HCT116 (cell line): ENCODE data around the gene MSI2. TPM values are rescaled to one million over a fixed set of nuclear protein-coding genes. Genes with fewer than 3 reads are reported as not detected.

Source experiments
- ATAC-seq: fragments of 200-7000 bp; cut with Tn5 transposase; 2 replicates; pipeline ENCODE4 v1.9.1; 2020; ENCODE audit warnings: mild to moderate bottlenecking, moderate library complexity
- BruUV-seq: library from RNA; stranded (reverse); fragments of 400-500 nt; replicated peaks from 2 replicates; lab custom pipeline; 2021; lab: Mats Ljungman, UMichigan
- CTCF ChIA-PET: fragments of 300-600 bp; sonication (Branson Sonifier 250); formaldehyde crosslinking; loops from one replicate; lab custom pipeline; 2021; ENCODE audit warnings: antibody characterized with exemption; lab: Charles Lee
- POLR2A ChIA-PET: fragments of 300-600, 350-600 bp; sonication (Branson Sonifier 250); formaldehyde crosslinking; loops from one replicate; lab custom pipeline; 2021; ENCODE audit warnings: antibody characterized with exemption; lab: Charles Lee
- RAD21 ChIA-PET, 2 experiments: fragments of 300-600 bp; sonication (Branson Sonifier 250); formaldehyde crosslinking; loops; one replicate each; lab custom pipeline; 2023; ENCODE audit warnings: low total read pairs in 2 of 2; ENCODE audit not compliant: uncharacterized antibody in 2 of 2, unreplicated experiment in 2 of 2, low non-redundant PET in 1 of 2; lab: Charles Lee
- DNase-seq: peaks from one replicate; pipeline ENCODE4 v3.0.0-alpha.2; 2010; ENCODE audit warnings: low read depth, low spot score
- H2AFZ ChIP-seq: fragments of 200-600 bp; shearing (Covaris generic), sonication (generic); 2 replicates; pipeline ENCODE4 v1.6.1; 2017; ENCODE audit warnings: low read depth, mixed run types, mixed read lengths, antibody characterized with exemption, low read length; ENCODE audit not compliant: poor library complexity, severe bottlenecking
- H3K27ac ChIP-seq: 2 replicates; pipeline ENCODE4 v1.5.1; 2012; ENCODE audit warnings: low read depth, low read length
- H3K27me3 ChIP-seq: fragments of 200-600 bp; sonication (generic); 2 replicates; pipeline ENCODE4 v1.6.1; 2016; ENCODE audit warnings: mixed run types, low read length, mixed read lengths; ENCODE audit not compliant: insufficient read depth
- H3K36me3 ChIP-seq, 2 experiments: fragments of 200-500 bp in 1 of 2; fragments of 200-600 bp in 1 of 2; sonication (Bioruptor generic) in 1 of 2; sonication (generic) in 1 of 2; 2 replicates each; pipeline versions ENCODE4 v1.5.1 to v1.6.1; 2014 to 2016; ENCODE audit warnings: low read length in 2 of 2, inconsistent platforms in 1 of 2, mixed read lengths in 1 of 2, mixed run types in 1 of 2; ENCODE audit not compliant: insufficient read depth in 2 of 2, control insufficient read depth in 1 of 2
- H3K4me1 ChIP-seq, 2 experiments: fragments of 200-600 bp in 1 of 2; sonication (generic) in 1 of 2; 2 replicates each; pipeline versions ENCODE4 v1.5.1 to v1.6.1; 2012 to 2017; ENCODE audit warnings: low read length in 2 of 2, inconsistent platforms in 1 of 2, mild to moderate bottlenecking in 1 of 2, mixed read lengths in 1 of 2, mixed run types in 1 of 2, moderate library complexity in 1 of 2; ENCODE audit not compliant: insufficient read depth in 2 of 2, control insufficient read depth in 1 of 2
- H3K4me2 ChIP-seq: fragments of 200-600 bp; sonication (generic); 2 replicates; pipeline ENCODE4 v1.6.1; 2017; ENCODE audit warnings: mixed run types, low read length, mixed read lengths
- H3K4me3 ChIP-seq, 2 experiments: fragments of 200-600 bp in 1 of 2; sonication (generic) in 1 of 2; replicated peaks in 1 of 2; 2 replicates each; pipeline ENCODE4 v1.5.1; 2011 to 2016; ENCODE audit warnings: low read length in 2 of 2, control low read depth in 1 of 2, low read depth in 1 of 2, mild to moderate bottlenecking in 1 of 2, mixed read lengths in 1 of 2, mixed run types in 1 of 2
- H3K79me2 ChIP-seq: fragments of 200-600 bp; sonication (generic); 2 replicates; pipeline ENCODE4 v1.6.1; 2017; ENCODE audit warnings: mild to moderate bottlenecking, mixed run types, low read length, moderate library complexity, mixed read lengths; ENCODE audit not compliant: insufficient read depth
- H3K9ac ChIP-seq: fragments of 200-600 bp; sonication (generic); 2 replicates; pipeline ENCODE4 v1.6.1; 2016; ENCODE audit warnings: low read length, mixed read lengths
- H3K9me2 ChIP-seq: fragments of 200-600 bp; sonication (generic), shearing (Covaris generic); 2 replicates; pipeline ENCODE4 v1.6.1; 2017; ENCODE audit warnings: mixed run types, mild to moderate bottlenecking, moderate library complexity; ENCODE audit not compliant: insufficient read depth
- H3K9me3 ChIP-seq, 2 experiments: fragments of 200-500 bp in 1 of 2; fragments of 200-600 bp in 1 of 2; sonication (Bioruptor generic) in 1 of 2; sonication (generic) in 1 of 2; 2 replicates each; pipeline ENCODE4 v1.6.1; 2014 to 2017; ENCODE audit warnings: low read length in 2 of 2, mixed read lengths in 2 of 2, inconsistent platforms in 1 of 2, low read depth in 1 of 2, mild to moderate bottlenecking in 1 of 2, mixed run types in 1 of 2, moderate library complexity in 1 of 2; ENCODE audit not compliant: control insufficient read depth in 1 of 2, insufficient read depth in 1 of 2
- H4K20me1 ChIP-seq: fragments of 200-600 bp; sonication (generic), shearing (Covaris generic); 2 replicates; pipeline ENCODE4 v1.6.1; 2017; ENCODE audit warnings: mixed run types, mild to moderate bottlenecking, moderate library complexity; ENCODE audit not compliant: insufficient read depth
- CBX3 ChIP-seq: IDR thresholded peaks from 2 replicates; pipeline ENCODE4 v1.6.1; 2012; ENCODE audit warnings: low read depth
- CEBPB ChIP-seq: IDR thresholded peaks from 2 replicates; pipeline ENCODE4 v1.6.1; 2012; ENCODE audit warnings: low read depth
- EZH2 ChIP-seq: fragments of 200-600 bp; sonication (generic); IDR thresholded peaks from 2 replicates; pipeline ENCODE4 v1.6.1; 2017; ENCODE audit warnings: antibody characterized with exemption, mixed run types
- MAX ChIP-seq: IDR thresholded peaks from 2 replicates; pipeline ENCODE4 v1.6.1; 2012
- POLR2A ChIP-seq: IDR thresholded peaks from 2 replicates; pipeline ENCODE4 v1.7.0; 2011; ENCODE audit warnings: borderline replicate concordance; ENCODE audit not compliant: insufficient read depth, insufficient read length; ENCODE audit errors: extremely low read depth
- POLR2AphosphoS5 ChIP-seq: IDR thresholded peaks from 2 replicates; pipeline ENCODE4 v1.6.1; 2011; ENCODE audit warnings: mild to moderate bottlenecking, low read depth, low read length, moderate library complexity
- RAD21 ChIP-seq: IDR thresholded peaks from 2 replicates; pipeline ENCODE4 v1.6.1; 2012; ENCODE audit warnings: low read depth, mild to moderate bottlenecking
- SIN3A ChIP-seq: IDR thresholded peaks from 2 replicates; pipeline ENCODE4 v1.6.1; 2012; ENCODE audit warnings: low read depth
- SRF ChIP-seq: IDR thresholded peaks from 2 replicates; pipeline ENCODE4 v1.6.1; 2012; ENCODE audit warnings: low read depth
- TCF7L2 ChIP-seq: IDR thresholded peaks from 2 replicates; pipeline ENCODE4 v1.7.0; 2011; ENCODE audit warnings: borderline replicate concordance, inconsistent platforms; ENCODE audit not compliant: insufficient read depth, insufficient read length; ENCODE audit errors: extremely low read depth
- YY1 ChIP-seq: IDR thresholded peaks from 2 replicates; pipeline ENCODE4 v1.6.1; 2011; ENCODE audit warnings: low read length, low read depth, moderate library complexity, mild to moderate bottlenecking; ENCODE audit not compliant: insufficient replicate concordance; ENCODE audit errors: extremely low read depth
- ZFX ChIP-seq: fragments of 450-650 bp; IDR thresholded peaks from 2 replicates; pipeline ENCODE4 v1.6.1; 2017
- ZNF274 ChIP-seq: fragments of 200-500 bp; sonication (Bioruptor generic); IDR thresholded peaks from 2 replicates; pipeline ENCODE4 v1.6.1; 2014; ENCODE audit warnings: mild to moderate bottlenecking, low read depth, low read length, inconsistent platforms
- intact Hi-C: fragments of 100-400 bp; cut with micrococcal nuclease; formaldehyde crosslinking; loops from 2 replicates; pipeline ENCODE4 v1.10.0; 2022
- total RNA-seq: library from RNA; stranded (reverse); gene quantifications from one replicate; pipeline ENCODE4 v1.2.1, GENCODE V29; 2021; ENCODE audit not compliant: unreplicated experiment
- TF ChIP-seq, protein P1 (sequence below): IDR thresholded peaks from 2 replicates; pipeline ENCODE4 v1.6.1; 2012
- TF ChIP-seq, protein P2 (sequence below): IDR thresholded peaks from 2 replicates; pipeline ENCODE4 v1.6.1; 2011; ENCODE audit warnings: mild to moderate bottlenecking, low read length, moderate library complexity; ENCODE audit not compliant: insufficient replicate concordance; ENCODE audit errors: extremely low read depth

Gene MSI2
- total RNA-seq, 1 experiment from 2014 or later: 137 TPM

DNA sequence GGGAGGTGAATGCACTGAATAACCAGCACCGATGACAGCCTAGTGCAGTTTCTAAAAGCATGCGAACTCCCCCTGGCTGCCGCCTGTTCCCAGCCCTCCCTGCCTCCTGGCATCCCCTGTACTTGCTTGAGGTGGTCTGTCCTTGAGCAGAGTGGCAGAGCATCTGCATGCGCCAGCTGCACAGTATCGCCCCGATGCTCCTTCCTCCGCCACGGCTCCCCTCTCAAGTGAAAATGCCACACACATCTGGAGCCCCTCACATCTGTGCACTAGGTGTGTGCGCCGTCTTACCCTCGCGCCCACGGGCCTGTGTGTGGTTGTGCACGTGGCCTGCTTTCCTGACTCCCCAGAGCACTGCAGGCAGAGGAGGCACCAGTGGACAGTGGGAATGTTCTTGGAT lies 376.9 kb downstream of the MSI2 start (continued):
- TF ChIP-seq POLR2AphosphoS5: no peak
- TF ChIP-seq, all 23 proteins: peak for 0

- no TSS peak for BruUV-seq
These were observed 378.6 kb downstream of the MSI2 start for GRCh38 chr17:57634713-57635465.

More at GRCh38 chr17:57634713-57635465, 378.6 kb downstream of the MSI2 start:
- H4K20me1 ChIP-seq: no peaks in the 10 kb centered on the region
- H3K79me2 ChIP-seq: no peaks in the 10 kb centered on the region
- no peak overlapping the region for H3K4me2 ChIP-seq
- H3K9me2 ChIP-seq: no peaks in the 10 kb centered on the region
- CTCF ChIA-PET: interaction anchor here (1.9 kb wide), 1 partner anchor 37 kb away, joined by 6 read pairs; no protein-coding TSS in a partner anchor
- RAD21 ChIA-PET: no interaction called here
- H3K27me3 ChIP-seq: no peaks in the 10 kb centered on the region
- TF ChIP-seq SRF: no peak
- no peak for TF ChIP-seq TCF7L2
- no peak for TF ChIP-seq ZNF274
- no peak for TF ChIP-seq MAX
- no peak for TF ChIP-seq YY1
- TF ChIP-seq CBX3: no peak
- TF ChIP-seq CEBPB: no peak
- TF ChIP-seq, protein P1, sequence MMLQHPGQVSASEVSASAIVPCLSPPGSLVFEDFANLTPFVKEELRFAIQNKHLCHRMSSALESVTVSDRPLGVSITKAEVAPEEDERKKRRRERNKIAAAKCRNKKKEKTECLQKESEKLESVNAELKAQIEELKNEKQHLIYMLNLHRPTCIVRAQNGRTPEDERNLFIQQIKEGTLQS: no peak
- TF ChIP-seq EZH2: no peak
- no peak for TF ChIP-seq RAD21
- TF ChIP-seq SIN3A: no peak
- no peak for TF ChIP-seq ZFX
- no peak for TF ChIP-seq POLR2A
- TF ChIP-seq POLR2AphosphoS5: no peak
- TF ChIP-seq, protein P2, sequence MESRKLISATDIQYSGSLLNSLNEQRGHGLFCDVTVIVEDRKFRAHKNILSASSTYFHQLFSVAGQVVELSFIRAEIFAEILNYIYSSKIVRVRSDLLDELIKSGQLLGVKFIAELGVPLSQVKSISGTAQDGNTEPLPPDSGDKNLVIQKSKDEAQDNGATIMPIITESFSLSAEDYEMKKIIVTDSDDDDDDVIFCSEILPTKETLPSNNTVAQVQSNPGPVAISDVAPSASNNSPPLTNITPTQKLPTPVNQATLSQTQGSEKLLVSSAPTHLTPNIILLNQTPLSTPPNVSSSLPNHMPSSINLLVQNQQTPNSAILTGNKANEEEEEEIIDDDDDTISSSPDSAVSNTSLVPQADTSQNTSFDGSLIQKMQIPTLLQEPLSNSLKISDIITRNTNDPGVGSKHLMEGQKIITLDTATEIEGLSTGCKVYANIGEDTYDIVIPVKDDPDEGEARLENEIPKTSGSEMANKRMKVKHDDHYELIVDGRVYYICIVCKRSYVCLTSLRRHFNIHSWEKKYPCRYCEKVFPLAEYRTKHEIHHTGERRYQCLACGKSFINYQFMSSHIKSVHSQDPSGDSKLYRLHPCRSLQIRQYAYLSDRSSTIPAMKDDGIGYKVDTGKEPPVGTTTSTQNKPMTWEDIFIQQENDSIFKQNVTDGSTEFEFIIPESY: no peak
- POLR2A ChIA-PET: no interaction called here
- peak; percentile 10 for DNase-seq
- no peak overlapping the region for H2AFZ ChIP-seq
- intact Hi-C loops: no loop called here
- H3K4me3 ChIP-seq: no peak overlapping the region
- H3K27ac ChIP-seq: no peak overlapping the region
- ATAC-seq: peak; percentile 30; the same call in 1 of the 2 replicates
- H3K4me1 ChIP-seq: no peaks in the 10 kb centered on the region
- H3K9me3 ChIP-seq: no peaks in the 10 kb centered on the region
- H3K36me3 ChIP-seq: peaks cover 0 to 5% of the 10 kb centered on the region in 2 experiments; a peak in 1 of 4 replicates
- no peak overlapping the region for H3K9ac ChIP-seq
